ENCODE data around the gene PLA1A.
A peak's percentile ranks its signal among the peaks of the same experiment; 100 is the strongest.

DNA sequence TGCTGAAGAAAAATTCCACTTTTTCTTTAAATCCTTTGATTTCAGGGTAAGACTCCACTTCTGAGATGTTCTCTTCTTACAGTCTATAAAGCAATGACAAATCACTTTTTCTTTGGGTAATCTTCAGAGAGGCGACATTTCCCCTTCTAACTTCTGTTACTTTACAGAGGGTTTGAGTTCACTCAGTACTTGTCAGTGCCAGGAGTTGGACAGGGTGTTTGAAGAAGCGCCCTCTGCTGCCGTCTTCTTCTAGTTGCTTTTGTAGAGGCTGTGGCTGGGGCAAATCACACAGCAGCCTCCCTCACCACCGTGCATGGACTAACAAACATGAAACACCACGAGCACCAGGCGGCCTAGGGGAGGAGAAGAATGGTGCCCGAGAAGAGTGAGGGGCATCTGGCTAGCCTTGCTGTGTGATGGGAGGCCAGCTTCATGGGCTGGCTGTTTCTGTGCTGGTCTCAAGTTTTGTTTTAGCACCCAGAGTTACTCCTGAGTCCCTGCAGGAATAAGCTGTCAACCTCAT, 38.2 kb upstream of the PLA1A start, which contains the start of gene CD80:
- TF ChIP-seq POLR2A (IDR thresholded peaks at IDR 0.05): no peak
- TF ChIP-seq, protein P1, sequence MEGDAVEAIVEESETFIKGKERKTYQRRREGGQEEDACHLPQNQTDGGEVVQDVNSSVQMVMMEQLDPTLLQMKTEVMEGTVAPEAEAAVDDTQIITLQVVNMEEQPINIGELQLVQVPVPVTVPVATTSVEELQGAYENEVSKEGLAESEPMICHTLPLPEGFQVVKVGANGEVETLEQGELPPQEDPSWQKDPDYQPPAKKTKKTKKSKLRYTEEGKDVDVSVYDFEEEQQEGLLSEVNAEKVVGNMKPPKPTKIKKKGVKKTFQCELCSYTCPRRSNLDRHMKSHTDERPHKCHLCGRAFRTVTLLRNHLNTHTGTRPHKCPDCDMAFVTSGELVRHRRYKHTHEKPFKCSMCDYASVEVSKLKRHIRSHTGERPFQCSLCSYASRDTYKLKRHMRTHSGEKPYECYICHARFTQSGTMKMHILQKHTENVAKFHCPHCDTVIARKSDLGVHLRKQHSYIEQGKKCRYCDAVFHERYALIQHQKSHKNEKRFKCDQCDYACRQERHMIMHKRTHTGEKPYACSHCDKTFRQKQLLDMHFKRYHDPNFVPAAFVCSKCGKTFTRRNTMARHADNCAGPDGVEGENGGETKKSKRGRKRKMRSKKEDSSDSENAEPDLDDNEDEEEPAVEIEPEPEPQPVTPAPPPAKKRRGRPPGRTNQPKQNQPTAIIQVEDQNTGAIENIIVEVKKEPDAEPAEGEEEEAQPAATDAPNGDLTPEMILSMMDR (IDR thresholded peaks at IDR 0.05): peak in 5 of 7 experiments; percentile 23 to 56 (median 44)
